HepG2 (cell line): ENCODE measurements around the gene DIPK1B. TPM values are rescaled to one million over a fixed set of nuclear protein-coding genes. Genes with fewer than 3 reads are reported as not detected.

Experiments
- ATAC-seq: fragments of 200-7000 bp; cut with Tn5 transposase; 3 replicates; pipeline ENCODE4 v1.9.1; 2020; ENCODE audit warnings: mild to moderate bottlenecking, moderate library complexity
- BruUV-seq: library from RNA; stranded (reverse); fragments of 400-500 nt; replicated peaks from 2 replicates; lab custom pipeline; 2021; lab: Mats Ljungman, UMichigan
- CTCF ChIA-PET: fragments of 300-600 bp; formaldehyde crosslinking; extraction: SDS; loops from one replicate; lab custom pipeline; 2021; ENCODE audit warnings: low total read pairs, inconsistent platforms, low intra/inter-chr PET ratio; lab: Yijun Ruan, JAX
- POLR2A ChIA-PET: fragments of 350-600 bp; sonication (Branson Sonifier 250); formaldehyde crosslinking; loops from one replicate; lab custom pipeline; 2020; ENCODE audit warnings: antibody characterized with exemption, inconsistent platforms; lab: Yijun Ruan, JAX
- DNase-seq: peaks from one replicate; pipeline ENCODE4 v3.0.0-alpha.2; 2015; ENCODE audit warnings: low spot score
- FAIRE-seq: peaks from 3 replicates; lab custom pipeline; 2011; peaks lifted over from hg19 to GRCh38; lab: Jason Lieb, UNC
- H2AFZ ChIP-seq: one replicate; pipeline ENCODE4 v1.6.1; 2011; ENCODE audit warnings: low read length, inconsistent platforms
- H3K27ac ChIP-seq: fragments of 300-600 bp; 3 replicates; pipeline ENCODE4 v1.8.0; 2011; ENCODE audit warnings: mixed run types, mild to moderate bottlenecking, mixed read lengths, low read length, inconsistent platforms; ENCODE audit not compliant: insufficient read depth; ENCODE audit errors: extremely low read length
- H3K27me3 ChIP-seq, 2 experiments: fragments of 200-600 bp in 1 of 2; 2 replicates in 1 of 2; 3 replicates in 1 of 2; pipeline versions ENCODE4 v1.6.0 to v1.8.0; 2011; ENCODE audit warnings: low read length in 2 of 2, mild to moderate bottlenecking in 2 of 2, moderate library complexity in 2 of 2, inconsistent platforms in 1 of 2; ENCODE audit not compliant: insufficient read depth in 2 of 2, control insufficient read depth in 1 of 2
- H3K36me3 ChIP-seq, 2 experiments: fragments of 200-600 bp in 1 of 2; replicated peaks in 1 of 2; 2 replicates in 1 of 2; 3 replicates in 1 of 2; pipeline versions ENCODE4 v1.5.1 to v1.8.0; 2011; ENCODE audit warnings: low read length in 2 of 2, inconsistent platforms in 1 of 2; ENCODE audit not compliant: insufficient read depth in 2 of 2, control insufficient read depth in 1 of 2
- H3K4me1 ChIP-seq: 2 replicates; pipeline ENCODE4 v1.5.1; 2012; ENCODE audit warnings: low read length, inconsistent platforms; ENCODE audit not compliant: insufficient read depth
- H3K4me2 ChIP-seq: 2 replicates; pipeline ENCODE4 v1.6.0; 2011; ENCODE audit warnings: low read depth, low read length, inconsistent platforms
- H3K4me3 ChIP-seq, 3 experiments: fragments of 200-600 bp in 1 of 3; sonication (generic), shearing (Covaris generic) in 1 of 3; replicated peaks in 1 of 3; 2 replicates each; pipeline ENCODE4 v1.5.1; 2011 to 2016; ENCODE audit warnings: low read length in 3 of 3, inconsistent platforms in 2 of 3, low read depth in 2 of 3, mild to moderate bottlenecking in 2 of 3, control low read depth in 1 of 3, mixed read lengths in 1 of 3; ENCODE audit not compliant: insufficient read depth in 1 of 3
- H3K79me2 ChIP-seq: one replicate; pipeline ENCODE4 v1.6.1; 2011; ENCODE audit warnings: low read length, inconsistent platforms; ENCODE audit not compliant: insufficient read depth
- H3K9ac ChIP-seq: 2 replicates; pipeline ENCODE4 v1.6.0; 2011; ENCODE audit warnings: mild to moderate bottlenecking, low read depth, low read length, inconsistent platforms; ENCODE audit not compliant: insufficient read depth
- H3K9me3 ChIP-seq: 2 replicates; pipeline ENCODE4 v1.5.1; 2012; ENCODE audit warnings: mild to moderate bottlenecking, low read length
- H4K20me1 ChIP-seq: 2 replicates; pipeline ENCODE4 v1.6.0; 2011; ENCODE audit warnings: inconsistent platforms, mild to moderate bottlenecking, low read length, moderate library complexity; ENCODE audit not compliant: insufficient read depth
- ATF5 ChIP-seq: sonication (generic); formaldehyde crosslinking; IDR thresholded peaks from 2 replicates; pipeline ENCODE4 v1.4.0; 2020; ENCODE audit warnings: mild to moderate bottlenecking, low read depth, missing genetic modification reagents
- EED ChIP-seq: sonication (generic); formaldehyde crosslinking; IDR thresholded peaks from 2 replicates; pipeline ENCODE4 v1.5.0; 2020; ENCODE audit warnings: mild to moderate bottlenecking, missing genetic modification reagents
- ERF ChIP-seq: IDR thresholded peaks from 2 replicates; pipeline ENCODE4 v1.6.1; 2018; ENCODE audit warnings: missing biosample characterization, missing genetic modification reagents
- HNRNPLL ChIP-seq: fragments of 200-400 bp; formaldehyde crosslinking; IDR thresholded peaks from 2 replicates; pipeline ENCODE4 v1.6.1; 2017; ENCODE audit warnings: mild to moderate bottlenecking, low read depth, low read length; ENCODE audit not compliant: poor library complexity, severe bottlenecking
- ISL2 ChIP-seq: sonication (generic); formaldehyde crosslinking; IDR thresholded peaks from 2 replicates; pipeline ENCODE4 v1.5.0; 2020; ENCODE audit warnings: missing genetic modification reagents
- KMT2B ChIP-seq: IDR thresholded peaks from 2 replicates; pipeline ENCODE4 v1.6.1; 2016; ENCODE audit warnings: missing genetic modification reagents, missing compliant biosample characterization
- SMARCE1 ChIP-seq: fragments of 450-650 bp; IDR thresholded peaks from 2 replicates; pipeline ENCODE4 v1.6.1; 2017; ENCODE audit warnings: borderline replicate concordance
- SNAPC2 ChIP-seq: sonication (generic); formaldehyde crosslinking; IDR thresholded peaks from 2 replicates; pipeline ENCODE4 v1.8.1; 2022; ENCODE audit warnings: mild to moderate bottlenecking, missing genetic modification reagents
- XRCC5 ChIP-seq: fragments of 200-400 bp; formaldehyde crosslinking; optimal IDR thresholded peaks from 2 replicates; pipeline ENCODE3; 2017; ENCODE audit warnings: mild to moderate bottlenecking, low read length
- ZBTB25 ChIP-seq: IDR thresholded peaks from 2 replicates; pipeline ENCODE4 v1.6.1; 2018; ENCODE audit warnings: missing genetic modification reagents
- ZNF180 ChIP-seq: sonication (generic); formaldehyde crosslinking; IDR thresholded peaks from 2 replicates; pipeline ENCODE4 v1.4.0; 2020; ENCODE audit warnings: low read depth, missing genetic modification reagents, borderline replicate concordance
- ZNF232 ChIP-seq: sonication (generic); formaldehyde crosslinking; IDR thresholded peaks from 2 replicates; pipeline ENCODE4 v1.4.0; 2020; ENCODE audit warnings: missing genetic modification reagents, borderline replicate concordance
- ZNF550 ChIP-seq: sonication (generic); formaldehyde crosslinking; IDR thresholded peaks from 2 replicates; pipeline ENCODE4 v1.4.0; 2020; ENCODE audit warnings: mild to moderate bottlenecking, missing genetic modification reagents, borderline replicate concordance
- WGBS: methylation state at CpG from one replicate; pipeline ENCODE4 v1.1.6; 2017; ENCODE audit warnings: low lambda C conversion rate; 5-methylcytosine and 5-hydroxymethylcytosine counted together
- in situ Hi-C: cut with HindIII; loops from 2 replicates; pipeline ENCODE4 v1.10.0; 2017; ENCODE audit warnings: low pct_unique_long_range_greater_than_20kb; ENCODE audit not compliant: extremely low pct_ligation_motif_present
- intact Hi-C: fragments of 100-400 bp; cut with micrococcal nuclease; formaldehyde crosslinking; loops from one replicate; pipeline ENCODE4 v1.10.0; 2022; ENCODE audit not compliant: unreplicated experiment
- polyA plus RNA-seq, 8 experiments: library from polyadenylated mRNA; depleted of rRNA in 3 of 8; stranded (reverse) in 7 of 8; unstranded in 1 of 8; fragments of >200 nt; fragmentation: Illumina TruSeq in 4 of 8; extraction: Trizol in 4 of 8; gene quantifications; 2 replicates each; pipeline versions ENCODE4 v1.2.1 to v1.2.3, GENCODE V29; 2011 to 2016; ENCODE audit warnings: low read depth in 4 of 8, missing spikeins in 1 of 8, mixed read lengths in 1 of 8; ENCODE audit not compliant: insufficient read depth in 1 of 8
- total RNA-seq, 5 experiments: library from RNA; depleted of rRNA; stranded (reverse); fragments of >200 nt; fragmentation: Illumina TruSeq; extraction: Trizol; gene quantifications; 2 replicates each; pipeline ENCODE4 v1.2.3, GENCODE V29; 2016; ENCODE audit warnings: low read depth in 1 of 5
- TF ChIP-seq, protein P1 (sequence below), 2 experiments: sonication (generic) in 1 of 2; formaldehyde crosslinking in 1 of 2; IDR thresholded peaks; 2 replicates each; pipeline versions ENCODE4 v1.6.1 to v1.9.0; 2014 to 2022; ENCODE audit warnings: antibody characterized with exemption in 1 of 2, borderline replicate concordance in 1 of 2, inconsistent platforms in 1 of 2, low read depth in 1 of 2, missing genetic modification reagents in 1 of 2

DIPK1B gene
- total and polyA plus RNA-seq, 2 of the 13 experiments (the other 11 are each of a cell fraction or from before 2014, with no cell fraction given) = 0.18 to 3.9 TPM

- Histone ChIP-seq H3K27ac (no peak overlapping the region), H3K36me3 (no peaks in the 10 kb centered on the region), H3K4me2 (no peak overlapping the region), H3K79me2 (no peaks in the 10 kb centered on the region), H3K4me3 (no peak overlapping the region), H3K9ac (no peak overlapping the region), H4K20me1 (no peaks in the 10 kb centered on the region), H2AFZ (no peak overlapping the region), H3K4me1 (peaks cover 12% of the 10 kb centered on the region; the same call in 1 of the 2 replicates), H3K27me3 (peaks cover 18 to 60% of the 10 kb centered on the region in 2 experiments; a peak in 4 of 5 replicates), H3K9me3 (peaks cover 15% of the 10 kb centered on the region)
- in situ Hi-C loops (no loop called here), intact Hi-C loops (no loop called here)
- ChIA-PET CTCF (no interaction called here), POLR2A (interaction anchor here (0.9 kb wide), 1 partner anchor 22 kb away, joined by 3 read pairs; no protein-coding TSS in a partner anchor)
- BruUV-seq = no TSS peak
- TF ChIP-seq ATF5 (CRISPR knock-in tag) = no peak
- TF ChIP-seq SNAPC2 (CRISPR knock-in tag) = no peak
- no peak for TF ChIP-seq ZBTB25 (CRISPR knock-in tag)
- no peak for TF ChIP-seq EED (CRISPR knock-in tag)
- TF ChIP-seq, protein P1, sequence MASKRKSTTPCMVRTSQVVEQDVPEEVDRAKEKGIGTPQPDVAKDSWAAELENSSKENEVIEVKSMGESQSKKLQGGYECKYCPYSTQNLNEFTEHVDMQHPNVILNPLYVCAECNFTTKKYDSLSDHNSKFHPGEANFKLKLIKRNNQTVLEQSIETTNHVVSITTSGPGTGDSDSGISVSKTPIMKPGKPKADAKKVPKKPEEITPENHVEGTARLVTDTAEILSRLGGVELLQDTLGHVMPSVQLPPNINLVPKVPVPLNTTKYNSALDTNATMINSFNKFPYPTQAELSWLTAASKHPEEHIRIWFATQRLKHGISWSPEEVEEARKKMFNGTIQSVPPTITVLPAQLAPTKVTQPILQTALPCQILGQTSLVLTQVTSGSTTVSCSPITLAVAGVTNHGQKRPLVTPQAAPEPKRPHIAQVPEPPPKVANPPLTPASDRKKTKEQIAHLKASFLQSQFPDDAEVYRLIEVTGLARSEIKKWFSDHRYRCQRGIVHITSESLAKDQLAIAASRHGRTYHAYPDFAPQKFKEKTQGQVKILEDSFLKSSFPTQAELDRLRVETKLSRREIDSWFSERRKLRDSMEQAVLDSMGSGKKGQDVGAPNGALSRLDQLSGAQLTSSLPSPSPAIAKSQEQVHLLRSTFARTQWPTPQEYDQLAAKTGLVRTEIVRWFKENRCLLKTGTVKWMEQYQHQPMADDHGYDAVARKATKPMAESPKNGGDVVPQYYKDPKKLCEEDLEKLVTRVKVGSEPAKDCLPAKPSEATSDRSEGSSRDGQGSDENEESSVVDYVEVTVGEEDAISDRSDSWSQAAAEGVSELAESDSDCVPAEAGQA (IDR thresholded peaks at IDR 0.05; ENCODE audit: low read depth) = no peak
- TF ChIP-seq, protein P1 (CRISPR knock-in tag; IDR thresholded peaks at IDR 0.05; ENCODE audit: borderline replicate concordance) = no peak
- TF ChIP-seq ERF (CRISPR knock-in tag) = no peak
- no peak for TF ChIP-seq KMT2B (CRISPR knock-in tag)
- no peak for TF ChIP-seq XRCC5
- no peak for TF ChIP-seq ZNF232
- TF ChIP-seq HNRNPLL = no peak
- TF ChIP-seq ZNF550 (CRISPR knock-in tag) = no peak
- TF ChIP-seq ISL2 (CRISPR knock-in tag) = no peak
- TF ChIP-seq SMARCE1 = no peak
- TF ChIP-seq ZNF180 (CRISPR knock-in tag) = no peak
- ATAC-seq (no peak), DNase-seq (no peak), FAIRE-seq (no peak)
- WGBS = 30% methylated on average over 2 of the region's 2 CpGs
Observed at GRCh38 chr9:136750526-136750925, 38.2 kb downstream of the DIPK1B start.
